GM23338 (cell line): Measurements from ENCODE around the gene EPHA3.

Experiments used
- EZH2phosphoT487 ChIP-seq: fragments of 200-600 bp; sonication (generic); IDR thresholded peaks from one replicate; pipeline ENCODE4 v1.8.1; 2018; ENCODE audit warnings: antibody characterized with exemption; ENCODE audit not compliant: unreplicated experiment
- POLR2AphosphoS5 ChIP-seq: IDR thresholded peaks from 2 replicates; pipeline ENCODE4 v1.6.1; 2016; ENCODE audit warnings: antibody characterized with exemption, low read depth
- TF ChIP-seq, protein P1 (sequence below), 2 experiments: fragments of 200-600 bp in 1 of 2; sonication (generic) in 1 of 2; conservative IDR thresholded peaks; 2 replicates each; pipeline versions ENCODE4 v1.5.1 to v1.6.1; 2016 to 2017; ENCODE audit warnings: antibody characterized with exemption in 2 of 2, low read depth in 2 of 2, mild to moderate bottlenecking in 2 of 2, moderate library complexity in 1 of 2

- TF ChIP-seq, protein P1, sequence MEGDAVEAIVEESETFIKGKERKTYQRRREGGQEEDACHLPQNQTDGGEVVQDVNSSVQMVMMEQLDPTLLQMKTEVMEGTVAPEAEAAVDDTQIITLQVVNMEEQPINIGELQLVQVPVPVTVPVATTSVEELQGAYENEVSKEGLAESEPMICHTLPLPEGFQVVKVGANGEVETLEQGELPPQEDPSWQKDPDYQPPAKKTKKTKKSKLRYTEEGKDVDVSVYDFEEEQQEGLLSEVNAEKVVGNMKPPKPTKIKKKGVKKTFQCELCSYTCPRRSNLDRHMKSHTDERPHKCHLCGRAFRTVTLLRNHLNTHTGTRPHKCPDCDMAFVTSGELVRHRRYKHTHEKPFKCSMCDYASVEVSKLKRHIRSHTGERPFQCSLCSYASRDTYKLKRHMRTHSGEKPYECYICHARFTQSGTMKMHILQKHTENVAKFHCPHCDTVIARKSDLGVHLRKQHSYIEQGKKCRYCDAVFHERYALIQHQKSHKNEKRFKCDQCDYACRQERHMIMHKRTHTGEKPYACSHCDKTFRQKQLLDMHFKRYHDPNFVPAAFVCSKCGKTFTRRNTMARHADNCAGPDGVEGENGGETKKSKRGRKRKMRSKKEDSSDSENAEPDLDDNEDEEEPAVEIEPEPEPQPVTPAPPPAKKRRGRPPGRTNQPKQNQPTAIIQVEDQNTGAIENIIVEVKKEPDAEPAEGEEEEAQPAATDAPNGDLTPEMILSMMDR (conservative IDR thresholded peaks at IDR 0.05; ENCODE audit: low read depth in 2 of 2), result no peak
- TF ChIP-seq POLR2AphosphoS5, result no peak
- TF ChIP-seq EZH2phosphoT487, result no peak
Observed at GRCh38 chr3:89252860-89253259, 145.4 kb downstream of the EPHA3 start.
